ENCODE data around the gene SFXN1.

The SFXN1 gene

DNA sequence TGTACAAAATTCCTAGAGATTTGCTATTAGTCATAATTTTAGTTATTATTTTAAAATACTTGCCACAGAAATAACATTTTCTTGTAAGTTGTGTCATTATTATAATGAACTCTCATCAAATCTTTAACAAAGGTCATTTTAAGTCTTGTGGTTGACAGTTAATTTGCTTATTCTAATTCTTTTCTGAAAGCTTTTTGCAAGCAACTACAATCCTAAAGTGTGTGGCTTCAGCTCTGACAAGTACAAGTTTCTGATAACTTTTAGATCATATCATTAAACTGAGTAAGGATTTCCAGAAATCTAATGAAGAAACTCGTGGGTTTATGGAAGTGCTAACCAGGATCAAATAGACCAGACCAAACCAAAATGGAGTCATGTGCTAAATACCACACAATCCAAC lies 86.4 kb downstream of the SFXN1 start:
- TF ChIP-seq, protein P1, sequence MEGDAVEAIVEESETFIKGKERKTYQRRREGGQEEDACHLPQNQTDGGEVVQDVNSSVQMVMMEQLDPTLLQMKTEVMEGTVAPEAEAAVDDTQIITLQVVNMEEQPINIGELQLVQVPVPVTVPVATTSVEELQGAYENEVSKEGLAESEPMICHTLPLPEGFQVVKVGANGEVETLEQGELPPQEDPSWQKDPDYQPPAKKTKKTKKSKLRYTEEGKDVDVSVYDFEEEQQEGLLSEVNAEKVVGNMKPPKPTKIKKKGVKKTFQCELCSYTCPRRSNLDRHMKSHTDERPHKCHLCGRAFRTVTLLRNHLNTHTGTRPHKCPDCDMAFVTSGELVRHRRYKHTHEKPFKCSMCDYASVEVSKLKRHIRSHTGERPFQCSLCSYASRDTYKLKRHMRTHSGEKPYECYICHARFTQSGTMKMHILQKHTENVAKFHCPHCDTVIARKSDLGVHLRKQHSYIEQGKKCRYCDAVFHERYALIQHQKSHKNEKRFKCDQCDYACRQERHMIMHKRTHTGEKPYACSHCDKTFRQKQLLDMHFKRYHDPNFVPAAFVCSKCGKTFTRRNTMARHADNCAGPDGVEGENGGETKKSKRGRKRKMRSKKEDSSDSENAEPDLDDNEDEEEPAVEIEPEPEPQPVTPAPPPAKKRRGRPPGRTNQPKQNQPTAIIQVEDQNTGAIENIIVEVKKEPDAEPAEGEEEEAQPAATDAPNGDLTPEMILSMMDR (IDR thresholded peaks at IDR 0.05) = no peak
- Histone ChIP-seq H3K27me3 (peaks cover 43% of the 10 kb centered on the region), H3K36me3 (no peaks in the 10 kb centered on the region), H3K4me1 (ENCODE audit: control insufficient read depth in 1 of 2, insufficient read depth in 1 of 2, low read depth in 1 of 2, low read length in 1 of 2) (no peaks in the 10 kb centered on the region), H3K9me3 (no peaks in the 10 kb centered on the region), H3K27ac (no peak overlapping the region), H3K4me3 (ENCODE audit: low read depth in 1 of 2, low read length in 1 of 2) (no peak overlapping the region)

DNA sequence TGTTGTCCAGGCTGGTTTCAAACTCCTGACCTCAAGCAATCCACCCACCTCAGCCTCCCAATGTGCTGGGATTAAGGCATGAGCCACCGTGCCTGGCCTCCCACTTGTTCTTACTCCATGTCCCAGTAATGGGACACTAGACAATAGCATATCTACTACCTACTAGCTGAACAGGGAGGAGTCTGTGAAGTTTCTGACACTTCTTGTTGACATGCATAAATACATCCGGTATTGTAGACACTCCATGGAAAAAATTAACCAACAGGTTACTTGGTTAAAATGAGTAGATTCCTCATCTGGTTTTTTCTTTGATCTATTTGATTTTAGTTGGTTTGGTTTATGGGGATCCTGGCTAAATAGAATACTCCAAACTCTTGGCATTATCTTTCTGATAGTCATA lies 88.3 kb downstream of the SFXN1 start:
- H3K4me1 ChIP-seq (ENCODE audit: control insufficient read depth in 1 of 2, insufficient read depth in 1 of 2, low read depth in 1 of 2, low read length in 1 of 2) = no peaks in the 10 kb centered on the region

DNA sequence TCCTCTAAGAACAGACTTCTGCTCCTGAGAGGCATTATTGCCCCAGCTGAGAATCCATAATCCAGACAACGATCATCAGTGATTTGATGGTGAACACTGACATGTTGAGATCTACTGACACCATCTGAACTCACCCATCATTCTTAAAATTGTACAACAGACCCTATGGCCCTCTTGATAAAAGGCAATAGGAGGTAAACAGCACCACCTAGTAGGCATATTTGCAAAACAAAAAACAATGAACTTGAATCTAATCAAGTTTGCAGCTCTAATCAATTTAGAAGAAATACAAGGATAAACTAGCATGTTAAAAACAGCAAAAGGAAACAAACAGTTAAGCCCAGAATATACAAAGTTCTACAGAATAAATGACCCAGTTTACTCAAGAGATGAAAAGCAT lies 89.6 kb downstream of the SFXN1 start:
- no peaks in the 10 kb centered on the region for H3K4me1 ChIP-seq (ENCODE audit: control insufficient read depth in 1 of 2, insufficient read depth in 1 of 2, low read depth in 1 of 2, low read length in 1 of 2)
- peaks cover 30% of the 10 kb centered on the region for H3K27me3 ChIP-seq
- no peaks in the 10 kb centered on the region for H3K9me3 ChIP-seq
- TF ChIP-seq, protein P1 (IDR thresholded peaks at IDR 0.05) = no peak
- H3K36me3 ChIP-seq = no peaks in the 10 kb centered on the region
- no peak overlapping the region for H3K27ac ChIP-seq
- H3K4me3 ChIP-seq (ENCODE audit: low read depth in 1 of 2, low read length in 1 of 2) = no peak overlapping the region

More for the DNA sequence above, 88.3 kb downstream of the SFXN1 start:
- no peak overlapping the region for H3K27ac ChIP-seq
- no peak overlapping the region for H3K4me3 ChIP-seq (ENCODE audit: low read depth in 1 of 2, low read length in 1 of 2)
- H3K36me3 ChIP-seq = no peaks in the 10 kb centered on the region
- peaks cover 40% of the 10 kb centered on the region for H3K27me3 ChIP-seq
- TF ChIP-seq, protein P1 (IDR thresholded peaks at IDR 0.05) = no peak
- no peaks in the 10 kb centered on the region for H3K9me3 ChIP-seq

DNA sequence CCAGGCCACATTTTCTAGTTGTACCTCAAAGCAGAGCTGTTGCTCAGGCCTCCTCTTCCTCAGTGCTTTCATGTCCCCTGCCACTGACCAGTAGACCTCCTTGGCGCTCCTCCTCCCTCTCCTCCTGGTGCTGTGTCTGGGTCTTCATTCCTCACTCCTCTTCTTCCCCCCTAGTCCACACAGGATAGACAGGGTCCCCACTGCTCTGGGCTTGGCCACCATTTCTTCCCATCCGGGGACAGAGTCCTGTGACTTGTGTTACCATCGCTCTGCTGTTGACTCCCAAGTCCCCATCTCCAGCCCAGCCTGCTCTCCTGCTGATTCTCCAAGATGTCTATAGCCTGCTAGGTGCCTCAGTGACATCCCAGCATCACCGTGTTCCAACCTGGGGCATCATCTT lies 91.3 kb downstream of the SFXN1 start:
- Histone ChIP-seq H3K27ac (no peak overlapping the region), H3K36me3 (no peaks in the 10 kb centered on the region), H3K4me3 (ENCODE audit: low read depth in 1 of 2, low read length in 1 of 2) (no peak overlapping the region), H3K9me3 (no peaks in the 10 kb centered on the region), H3K4me1 (ENCODE audit: control insufficient read depth in 1 of 2, insufficient read depth in 1 of 2, low read depth in 1 of 2, low read length in 1 of 2) (no peaks in the 10 kb centered on the region), H3K27me3 (peaks cover 30% of the 10 kb centered on the region)
- TF ChIP-seq, protein P1 (IDR thresholded peaks at IDR 0.05) = no peak

DNA sequence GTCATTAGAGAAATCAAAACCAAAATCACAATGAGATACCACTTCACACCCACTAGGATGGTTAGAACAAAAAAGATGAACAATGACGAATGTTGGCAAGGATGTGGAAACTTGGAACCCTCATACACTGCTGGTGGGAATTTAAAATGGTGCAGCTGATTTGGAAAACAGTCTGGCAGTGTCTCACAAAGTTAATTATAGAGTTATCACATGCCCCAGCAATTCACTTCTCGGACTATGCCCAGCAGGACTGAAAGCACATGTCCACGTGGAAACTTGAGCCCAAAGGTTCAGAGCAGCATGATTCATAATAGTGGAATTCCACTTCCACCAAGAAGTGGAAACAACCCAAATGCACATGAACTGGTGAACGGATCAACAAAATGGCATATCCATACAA lies 94.5 kb downstream of the SFXN1 start:
- TF ChIP-seq, protein P1 (IDR thresholded peaks at IDR 0.05) = no peak
- Histone ChIP-seq H3K27ac (no peak overlapping the region), H3K4me3 (ENCODE audit: low read depth in 1 of 2, low read length in 1 of 2) (no peak overlapping the region), H3K36me3 (no peaks in the 10 kb centered on the region), H3K4me1 (ENCODE audit: control insufficient read depth in 1 of 2, insufficient read depth in 1 of 2, low read depth in 1 of 2, low read length in 1 of 2) (no peaks in the 10 kb centered on the region), H3K27me3 (peaks cover 21% of the 10 kb centered on the region), H3K9me3 (no peaks in the 10 kb centered on the region)

All from neutrophil (primary cell).